GM12865 (cell line): ENCODE data around the gene KRT6B.
"Not testable (repeated sequence)": the region's sequence is repeated elsewhere in the genome, so short reads cannot be mapped to it uniquely, and the experiment has no call there.

Experiments
- DNase-seq: peaks from one replicate; pipeline ENCODE4 v3.0.0; 2010; ENCODE audit warnings: low read depth
- H3K4me3 ChIP-seq: 2 replicates; pipeline ENCODE4 v1.5.1; 2011; ENCODE audit warnings: mild to moderate bottlenecking, low read depth, low read length, control low read depth
- CTCF ChIP-seq: IDR thresholded peaks from 2 replicates; pipeline ENCODE4 v1.5.1; 2011; ENCODE audit warnings: low read length, control low read depth, low read depth, inconsistent platforms; ENCODE audit not compliant: insufficient read depth; ENCODE audit errors: missing control alignments

KRT6B gene

GRCh38 chr12:52413202-52413601, 38.7 kb downstream of the KRT6B start:
- H3K4me3 ChIP-seq, result no peak overlapping the region
- no peak for DNase-seq
- TF ChIP-seq CTCF, result no peak

- no peak for DNase-seq
- H3K4me3 ChIP-seq, result no peak overlapping the region
- no peak for TF ChIP-seq CTCF
These were observed 40.1 kb downstream of the KRT6B start for GRCh38 chr12:52411815-52412214.

- not testable (repeated sequence) for H3K4me3 ChIP-seq, DNase-seq
These were observed 41.2 kb downstream of the KRT6B start for GRCh38 chr12:52410589-52411248.

GRCh38 chr12:52407918-52408317, 44.0 kb downstream of the KRT6B start:
- no peak for DNase-seq
- no peak overlapping the region for H3K4me3 ChIP-seq
- TF ChIP-seq CTCF, result no peak

GRCh38 chr12:52405922-52406385, 46.0 kb downstream of the KRT6B start, which contains the start of gene KRT82:
Gene KRT82 (minus strand): TSS chr12:52406335. CDS start chr12:52406277, 58 bp downstream.
- no peak within 1 kb of the TSS for H3K4me3 ChIP-seq
- no peak for DNase-seq
- TF ChIP-seq CTCF, result no peak

- TF ChIP-seq CTCF, result no peak
- H3K4me3 ChIP-seq, result no peak overlapping the region
- no peak for DNase-seq
These were observed 47.0 kb downstream of the KRT6B start for GRCh38 chr12:52404951-52405350.

- no peak for DNase-seq
- no peak overlapping the region for H3K4me3 ChIP-seq
- TF ChIP-seq CTCF, result no peak
These were observed 48.4 kb downstream of the KRT6B start for GRCh38 chr12:52403561-52403960.
